ENCODE measurements around the gene SRMS.

SRMS gene

DNA sequence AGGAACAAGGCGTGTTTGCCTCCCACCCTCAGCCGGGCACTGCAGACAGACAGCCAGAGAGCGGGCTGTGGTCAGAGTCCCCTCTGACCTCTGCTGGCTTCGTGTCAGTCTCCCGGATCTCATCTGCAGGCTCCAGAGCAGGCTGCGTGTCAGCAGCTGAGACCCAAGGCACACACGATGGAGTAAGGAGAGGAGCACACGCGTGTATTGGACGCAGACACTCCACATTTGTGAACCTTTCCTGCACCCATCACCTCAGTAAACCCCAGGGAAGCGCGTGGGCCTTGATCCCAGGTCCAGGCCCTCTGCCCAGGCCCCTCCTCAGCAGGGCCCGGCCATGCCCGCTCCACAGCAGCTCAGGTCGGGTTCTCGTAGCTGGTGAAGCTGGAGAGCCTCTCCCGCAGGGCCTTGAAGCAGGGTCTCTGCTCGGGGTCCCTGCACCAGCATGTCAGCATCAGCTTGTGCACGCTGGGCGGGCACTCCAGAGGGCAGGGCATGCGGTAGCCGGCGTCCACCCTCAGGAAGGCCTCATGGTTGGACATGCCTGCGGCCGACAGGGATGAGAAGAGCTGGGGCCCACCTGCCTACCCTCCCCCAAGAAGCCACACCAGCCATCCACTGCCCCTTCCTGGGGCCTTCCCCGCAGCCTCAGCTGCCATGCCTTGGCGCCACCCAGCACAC lies 18.2 kb downstream of the SRMS start:
- peak in 5 of 10 donors; percentile 3 to 82 (median 63) for DNase-seq
- intact Hi-C loops (cut with DNase I), result no loop called here

DNA sequence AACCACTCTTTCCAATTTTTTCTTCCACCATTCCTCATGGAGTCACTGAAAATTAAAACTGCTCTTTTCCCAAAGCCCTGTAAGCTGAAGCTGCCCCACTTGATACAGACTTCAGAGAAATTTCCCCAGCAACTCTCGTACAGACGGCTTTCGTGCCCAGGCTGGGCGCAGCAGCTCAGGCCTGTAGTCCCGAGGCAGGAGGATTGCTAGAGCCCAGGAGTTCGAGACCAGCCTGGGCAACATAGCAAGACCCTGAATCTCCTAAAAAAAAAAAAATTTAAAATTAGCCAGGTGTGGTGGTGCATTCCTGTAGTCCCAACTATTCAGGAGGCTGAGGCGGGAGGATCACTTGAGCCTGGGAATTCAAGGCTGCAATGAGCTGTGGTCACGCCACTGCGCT lies 20.4 kb downstream of the SRMS start:
- intact Hi-C loops (cut with DNase I), result no loop called here

DNA sequence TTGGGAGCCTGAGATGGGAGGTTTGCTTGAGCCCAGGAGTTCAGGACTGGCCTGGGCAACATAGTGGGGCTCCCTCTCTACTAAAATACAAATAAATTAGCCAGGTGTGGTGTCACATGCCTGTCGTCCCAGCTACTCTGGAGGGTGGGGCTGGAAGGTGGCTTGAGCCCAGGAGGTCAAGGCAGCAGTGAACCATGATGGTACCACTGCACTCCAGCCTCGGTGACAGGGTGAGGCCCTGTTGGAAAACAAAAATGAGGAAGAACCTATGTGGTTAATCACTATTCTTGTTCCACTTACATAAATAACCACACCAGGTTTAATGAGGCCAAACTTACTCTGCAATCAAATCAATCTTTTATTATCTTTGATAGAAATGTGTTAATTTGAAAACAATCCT lies 21.6 kb downstream of the SRMS start:
- peak in 2 of 10 donors; percentile 14 to 41 for DNase-seq
- intact Hi-C loops (cut with DNase I), result no loop called here

More for the DNA sequence above, 20.4 kb downstream of the SRMS start:
- peak in 3 of 10 donors; percentile 34 to 46 (median 41) for DNase-seq

DNA sequence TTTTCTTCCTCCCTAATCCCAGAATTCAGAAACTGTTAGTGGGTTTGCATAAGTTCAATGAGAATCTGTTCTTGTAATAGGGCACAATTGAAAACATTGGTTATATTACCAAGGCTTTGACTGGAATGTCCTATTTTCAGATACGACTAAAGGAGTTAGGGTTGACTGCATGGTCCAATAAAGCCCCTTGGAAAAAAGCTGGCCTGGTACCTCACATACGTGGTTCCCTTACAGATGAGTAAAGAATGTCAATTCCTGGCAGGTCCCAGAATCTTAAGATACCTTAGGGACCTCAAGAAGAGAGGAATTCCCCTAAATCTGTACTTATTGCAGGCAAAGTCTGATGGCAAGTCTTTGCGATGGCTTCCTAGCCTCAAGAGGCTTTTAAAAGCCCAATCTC lies 22.4 kb downstream of the SRMS start:
- no peak for DNase-seq
- intact Hi-C loops (cut with DNase I), result no loop called here

DNA sequence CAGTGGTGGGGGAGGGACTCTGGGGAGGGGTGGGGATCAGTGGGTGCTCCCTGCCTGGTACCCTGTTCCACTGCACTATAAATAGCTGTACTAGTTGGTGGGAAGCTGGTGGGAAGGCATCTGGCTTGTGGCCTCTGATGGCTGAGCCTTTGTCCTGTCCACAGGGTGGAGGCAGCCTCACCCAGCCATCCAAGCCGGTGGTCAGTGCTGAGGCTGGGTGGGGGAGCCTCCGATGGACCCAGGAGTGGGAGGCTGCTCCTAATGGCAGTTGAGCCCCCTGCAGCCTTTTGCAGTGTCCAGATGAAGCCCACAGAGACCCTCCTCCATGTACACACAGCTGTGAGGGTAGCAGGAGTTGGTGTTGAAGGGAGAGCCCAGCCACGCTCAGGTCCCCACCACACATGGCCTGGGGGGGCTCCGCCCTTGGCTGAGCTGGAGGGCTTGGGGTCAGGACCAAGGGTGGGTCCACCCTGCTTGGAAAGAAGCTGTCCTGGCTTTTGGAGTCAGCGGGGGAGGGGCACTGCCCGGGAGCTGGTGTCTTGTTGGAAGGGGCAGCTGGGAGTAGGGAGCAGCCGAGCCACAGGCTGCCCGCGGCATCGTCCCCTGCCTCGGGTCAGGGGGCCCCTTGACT lies 24.5 kb downstream of the SRMS start:
- DNase-seq, result peak in 4 of 10 donors; percentile 5 to 74 (median 62)
- intact Hi-C loops (cut with DNase I), result no loop called here

DNA sequence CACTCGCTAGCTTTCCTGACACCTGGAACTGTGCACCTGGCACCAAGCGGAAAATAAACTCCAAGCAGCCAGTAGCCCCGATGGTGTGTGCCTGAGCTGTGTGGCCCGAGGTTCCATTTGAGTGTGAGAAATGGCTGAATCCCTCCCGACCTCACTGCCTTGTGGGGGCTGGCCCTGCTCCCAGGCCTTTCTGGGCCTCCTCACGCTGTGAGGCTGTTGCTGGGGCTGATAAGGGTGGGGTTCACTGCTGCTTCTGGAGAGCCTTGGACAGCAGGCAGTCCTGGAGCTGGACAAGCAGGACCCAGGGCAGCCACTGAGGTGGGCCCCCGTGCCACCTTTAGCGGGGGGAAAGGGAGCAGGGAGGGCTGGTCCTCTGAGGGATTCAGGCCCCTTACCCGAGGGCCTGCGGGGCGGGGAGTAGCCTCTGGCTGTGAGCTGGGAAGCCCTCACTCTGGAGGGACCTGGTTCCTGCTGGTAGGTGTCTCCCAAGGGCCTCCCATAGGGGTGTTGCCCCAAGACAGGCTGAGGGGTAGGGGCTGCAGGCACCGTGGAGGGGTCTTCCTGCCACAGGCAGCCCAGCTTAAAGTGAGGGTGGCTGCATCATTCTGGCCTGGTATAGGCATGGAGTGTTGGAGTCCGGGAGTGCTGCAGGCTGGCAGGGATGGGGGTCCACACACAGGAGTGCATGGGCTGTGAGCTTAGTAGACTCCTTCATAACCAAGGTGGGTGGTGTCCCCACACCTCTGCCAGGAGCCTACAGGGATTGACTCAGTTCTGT lies 25.3 kb downstream of the SRMS start:
- intact Hi-C loops (cut with DNase I), result no loop called here
- peak in 3 of 10 donors; percentile 69 to 77 (median 76) for DNase-seq

DNA sequence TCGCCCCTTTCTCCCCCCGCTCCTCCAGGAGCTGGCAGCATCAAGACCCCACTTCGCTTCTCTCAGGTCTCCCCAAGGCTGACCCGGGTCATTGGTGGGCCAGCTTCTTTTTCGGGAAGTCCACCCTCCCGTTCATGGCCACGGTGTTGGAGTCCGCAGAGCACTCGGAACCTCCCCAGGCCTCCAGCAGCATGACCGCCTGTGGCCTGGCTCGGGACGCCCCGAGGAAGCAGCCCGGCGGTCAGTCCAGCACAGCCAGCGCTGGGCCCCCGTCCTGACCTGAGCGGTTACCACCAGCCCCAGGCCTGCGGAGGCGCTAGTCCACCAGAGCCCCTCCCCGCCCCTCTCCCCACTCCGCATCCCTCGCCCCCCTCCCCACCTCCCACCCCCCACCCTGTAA lies 25.9 kb downstream of the SRMS start:
- intact Hi-C loops (cut with DNase I), result no loop called here
- peak in 3 of 10 donors; percentile 71 to 83 (median 80) for DNase-seq

DNA sequence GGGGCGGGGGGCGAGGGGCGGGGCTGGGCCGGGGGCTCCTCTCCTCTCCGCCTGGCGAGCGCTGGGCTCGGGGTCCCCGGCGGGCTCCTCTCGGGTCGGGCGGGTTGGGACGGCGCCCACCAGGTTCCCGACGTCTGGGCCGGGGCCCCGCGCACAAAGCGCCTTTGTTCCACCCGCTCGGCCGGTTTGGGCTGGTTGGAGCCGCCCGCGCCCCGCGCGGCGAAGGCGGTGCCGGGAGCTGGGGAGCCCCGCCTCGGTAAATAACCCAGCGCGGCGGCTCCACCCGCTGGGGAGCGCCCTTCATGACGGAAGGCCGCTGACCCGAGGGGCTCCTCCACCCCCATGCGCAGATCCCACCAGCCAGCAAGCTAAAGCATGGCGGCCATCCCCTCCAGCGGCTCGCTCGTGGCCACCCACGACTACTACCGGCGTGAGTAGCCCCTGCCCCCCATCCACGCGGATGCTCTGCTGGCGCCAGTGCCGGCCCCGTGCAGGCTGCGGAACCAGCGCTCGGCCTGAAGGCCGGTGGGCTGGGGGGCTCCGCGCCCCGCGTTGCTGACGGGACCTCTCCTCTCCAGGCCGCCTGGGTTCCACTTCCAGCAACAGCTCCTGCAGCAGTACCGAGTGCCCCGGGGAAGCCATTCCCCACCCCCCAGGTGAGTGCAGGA lies 26.5 kb downstream of the SRMS start:
- DNase-seq, result peak in 8 of 10 donors; percentile 65 to 97 (median 78)

DNA sequence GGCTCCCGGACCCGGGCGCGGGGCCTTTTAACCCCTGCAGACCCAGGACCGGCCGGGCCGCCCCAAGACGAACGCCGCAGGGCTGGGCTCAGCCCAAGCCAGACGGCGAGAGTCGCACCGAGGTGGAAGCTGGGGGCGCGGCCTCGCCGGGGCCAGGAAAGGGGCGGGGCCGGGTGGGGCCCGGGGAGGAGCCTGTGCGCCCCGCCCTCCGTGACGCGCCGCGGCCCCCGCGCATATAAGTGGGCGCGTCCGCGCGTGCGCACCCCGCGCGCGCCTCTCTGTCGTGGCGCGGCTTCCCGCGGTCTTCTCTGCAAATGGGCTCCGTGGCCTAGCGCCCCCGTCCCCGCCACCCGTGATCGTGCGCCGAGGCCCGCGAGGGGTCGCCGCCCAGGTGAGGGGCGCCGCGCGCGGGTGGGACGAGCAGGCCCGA lies 27.0 kb downstream of the SRMS start, which contains the start of gene PPDPF:
Gene PPDPF, plus strand, starts transcription at position 262 of the 430 bp plus-strand sequence. CDS start 544 bp downstream, outside the sequence.
- DNase-seq, result peak; percentile 69 to 98 (median 80)
- intact Hi-C loops (cut with DNase I), result loop anchor here (1.0 kb wide), 1 partner anchor 24 kb away; no protein-coding TSS in a partner anchor

More for the DNA sequence above, 26.5 kb downstream of the SRMS start:
- intact Hi-C loops (cut with DNase I), result loop anchor here (1.0 kb wide), 1 partner anchor 25 kb away; no protein-coding TSS in a partner anchor

DNA sequence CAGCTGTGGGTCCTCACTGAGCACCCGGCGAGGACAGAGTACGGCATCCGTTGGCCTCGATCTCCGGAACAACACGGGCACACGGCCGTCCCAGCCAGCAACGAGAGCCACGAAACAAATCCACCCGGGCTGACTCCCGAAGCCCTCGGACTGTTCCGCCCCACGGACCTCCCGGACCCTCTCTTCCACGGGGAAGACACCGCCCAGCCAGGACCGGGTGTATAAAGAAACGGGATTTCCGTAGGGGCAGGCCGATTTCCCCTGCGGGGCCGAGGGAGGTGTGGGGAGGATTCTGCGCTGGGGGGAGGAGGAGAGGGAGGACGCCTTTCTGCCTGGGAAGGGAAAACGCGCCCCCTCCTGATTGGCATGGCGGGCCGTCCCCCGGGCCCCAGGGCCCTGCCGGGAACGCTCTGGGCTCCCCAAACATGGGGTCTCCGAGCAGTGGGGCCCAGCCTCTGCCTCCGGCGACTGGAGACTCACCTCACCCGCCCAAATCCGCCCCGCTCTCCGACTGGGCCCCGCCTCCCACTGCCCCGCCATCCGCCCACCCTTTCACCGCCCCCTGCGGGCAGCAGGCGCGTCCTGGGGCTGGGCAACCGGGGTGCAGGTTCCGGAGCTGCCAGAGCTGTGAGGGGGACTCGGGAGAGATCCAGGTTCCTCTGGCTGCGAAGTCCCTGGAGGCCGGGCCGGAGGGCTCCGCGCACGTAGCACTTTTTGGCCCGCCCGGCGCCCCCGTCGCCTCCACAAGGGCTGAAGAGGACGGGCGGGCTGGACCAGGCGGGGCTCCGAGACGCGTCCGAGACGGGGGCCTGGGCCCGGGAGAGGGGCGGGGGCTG lies 27.7 kb downstream of the SRMS start:
- intact Hi-C loops (cut with DNase I), result loop anchor here (1.0 kb wide), 1 partner anchor 24 kb away; no protein-coding TSS in a partner anchor
- DNase-seq, result peak in 5 of 10 donors; percentile 42 to 91 (median 83)

DNA sequence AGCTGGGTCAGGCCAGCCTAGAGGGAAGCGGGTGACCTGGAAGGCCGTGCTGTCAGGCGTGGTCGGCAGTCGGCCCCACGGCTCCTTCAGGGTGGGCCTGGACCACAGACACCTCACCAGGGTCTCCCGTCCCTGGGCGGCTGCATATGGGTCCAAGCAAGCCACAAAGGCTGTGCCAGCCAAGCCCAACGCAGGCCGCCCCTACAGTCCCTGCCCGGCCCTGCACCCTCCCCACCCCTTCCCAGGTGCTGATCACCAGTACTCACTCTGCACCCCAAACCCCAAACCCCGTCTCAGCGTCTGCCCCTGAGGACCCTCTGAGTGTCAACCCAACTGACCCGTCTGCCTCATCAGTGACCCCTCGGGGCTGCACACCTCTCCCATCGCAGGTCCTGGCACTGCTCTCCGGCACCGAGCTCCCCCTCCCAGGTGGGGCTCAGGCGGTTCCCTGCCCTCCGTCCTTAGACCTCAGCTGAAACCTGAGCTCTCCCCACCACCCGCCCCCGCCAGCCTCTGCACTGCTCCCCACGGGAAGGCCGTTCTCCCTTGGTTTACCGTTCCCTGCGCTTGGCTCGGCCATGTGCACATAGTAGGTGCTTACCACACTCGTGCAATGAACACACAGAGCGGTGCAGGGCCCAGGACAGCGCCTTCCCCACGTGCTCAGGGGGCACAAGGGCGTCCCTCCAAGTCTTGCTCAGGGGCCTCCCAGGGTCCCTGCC lies 28.4 kb downstream of the SRMS start:
- intact Hi-C loops (cut with DNase I), result no loop called here
- peak in 3 of 10 donors; percentile 8 to 79 (median 75) for DNase-seq

DNA sequence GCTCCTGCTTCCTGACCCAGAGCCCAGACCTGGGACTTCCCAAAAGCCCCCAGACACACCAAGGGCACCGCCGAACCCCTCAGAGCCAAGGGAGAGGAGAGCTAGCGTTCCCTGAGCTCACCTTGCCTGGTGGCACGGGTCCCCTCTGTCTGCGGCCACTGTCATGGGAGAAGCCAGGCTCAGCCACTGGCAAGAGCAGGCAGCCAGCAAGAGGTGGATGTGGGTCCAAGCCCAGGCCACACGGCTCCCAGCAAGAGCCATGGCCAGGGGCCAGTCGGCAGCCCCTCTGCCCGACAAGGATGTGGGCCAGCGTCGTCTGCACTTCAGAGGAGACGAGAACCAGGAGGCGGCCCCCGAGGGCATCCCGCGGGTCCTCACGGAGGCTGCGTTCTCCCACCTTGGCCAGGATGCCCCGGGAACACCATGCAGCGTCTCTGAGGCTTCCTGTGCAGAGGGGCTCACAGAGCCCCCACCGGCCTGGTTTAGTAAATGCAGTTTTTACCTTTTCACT lies 29.1 kb downstream of the SRMS start:
- DNase-seq, result peak in 4 of 10 donors; percentile 9 to 84 (median 68)
- intact Hi-C loops (cut with DNase I), result no loop called here

DNA sequence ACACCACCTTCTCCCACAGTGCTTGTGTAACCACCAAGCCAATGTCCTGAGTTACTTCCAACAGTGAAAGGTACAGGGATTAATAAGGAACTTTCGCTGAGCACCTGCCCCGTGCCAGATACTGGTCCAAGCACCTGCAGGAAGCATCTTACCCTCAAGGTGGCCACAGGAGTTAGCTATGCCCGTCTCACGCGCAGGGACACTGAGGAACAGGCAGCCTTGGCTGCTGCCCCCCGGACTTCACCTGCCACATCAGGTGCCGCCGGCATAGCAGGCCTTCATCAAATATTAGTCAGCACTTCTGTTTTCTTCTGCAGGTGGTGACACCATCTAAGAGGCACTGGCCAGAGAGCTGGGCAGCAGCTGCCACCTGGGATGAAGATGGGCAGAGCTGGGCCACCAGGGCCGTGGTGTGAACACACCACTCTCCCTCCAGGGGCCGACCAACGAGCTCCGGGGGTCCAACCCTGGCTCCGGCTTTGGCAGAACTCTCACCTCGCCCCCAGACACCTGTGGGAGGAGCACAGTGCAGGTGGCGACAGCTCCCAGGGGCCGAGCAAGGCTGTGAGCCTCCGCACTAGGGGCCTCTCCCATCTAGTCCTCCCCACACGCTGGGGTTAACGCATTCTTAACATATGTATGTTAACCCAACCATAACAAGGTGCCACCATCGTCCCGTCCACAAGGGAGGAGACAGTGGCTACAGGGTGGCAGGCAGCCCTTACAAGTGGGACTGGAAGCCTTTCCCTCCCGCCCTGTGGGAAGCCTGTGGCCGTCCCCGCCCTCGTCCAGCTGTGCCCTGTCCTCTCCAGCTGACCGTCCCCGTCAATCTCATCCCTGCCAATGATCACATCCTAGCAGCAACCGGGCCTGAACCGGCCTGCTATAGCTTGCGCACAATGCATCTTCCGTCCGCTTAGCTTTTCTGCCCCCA lies 29.9 kb downstream of the SRMS start:
- DNase-seq, result peak in 4 of 10 donors; percentile 4 to 86 (median 68)
- intact Hi-C loops (cut with DNase I), result no loop called here

DNA sequence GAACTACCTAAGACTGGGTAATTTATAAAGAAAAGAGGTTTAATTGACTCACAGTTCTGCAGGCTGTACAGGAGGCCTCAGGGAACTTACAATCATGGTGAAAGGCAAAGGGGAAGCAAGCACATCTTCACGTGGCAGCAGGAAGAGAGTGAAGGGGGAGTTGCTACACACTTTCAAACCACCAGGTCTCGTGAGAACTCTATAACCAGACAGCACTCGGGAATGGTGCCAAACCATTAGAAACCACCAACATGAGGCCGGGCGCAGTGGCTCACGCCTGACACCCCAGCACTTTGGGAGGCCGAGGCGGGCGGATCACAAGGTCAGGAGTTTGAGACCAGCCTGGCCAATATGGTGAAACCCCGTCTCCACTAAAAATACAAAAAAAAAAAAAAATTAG lies 33.0 kb downstream of the SRMS start:
- intact Hi-C loops (cut with DNase I), result loop anchor here (5.0 kb wide), 1 partner anchor 172 kb away; no protein-coding TSS in a partner anchor
- peak in 3 of 10 donors; percentile 26 to 61 (median 44) for DNase-seq

DNA sequence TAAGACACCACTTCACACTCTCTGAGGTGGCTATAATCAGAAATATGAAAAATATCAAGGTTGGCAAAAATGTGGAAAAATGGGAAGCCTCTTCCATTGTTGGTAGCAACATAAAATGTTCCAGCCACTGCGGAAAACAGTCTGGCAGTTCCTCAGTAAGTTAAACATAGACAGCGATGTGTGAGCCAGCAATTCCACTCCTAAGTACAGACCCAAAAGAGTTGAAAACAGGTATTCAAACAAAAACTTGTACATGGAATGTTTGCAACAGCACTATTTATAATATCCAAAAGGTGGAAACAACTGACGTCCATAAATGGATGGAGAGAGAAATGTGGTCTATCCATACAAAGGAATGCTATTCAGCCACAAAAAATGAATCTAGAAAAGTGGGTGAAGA lies 34.3 kb downstream of the SRMS start:
- DNase-seq, result no peak
- intact Hi-C loops (cut with DNase I), result loop anchor here (5.0 kb wide), 1 partner anchor 171 kb away; no protein-coding TSS in a partner anchor

DNA sequence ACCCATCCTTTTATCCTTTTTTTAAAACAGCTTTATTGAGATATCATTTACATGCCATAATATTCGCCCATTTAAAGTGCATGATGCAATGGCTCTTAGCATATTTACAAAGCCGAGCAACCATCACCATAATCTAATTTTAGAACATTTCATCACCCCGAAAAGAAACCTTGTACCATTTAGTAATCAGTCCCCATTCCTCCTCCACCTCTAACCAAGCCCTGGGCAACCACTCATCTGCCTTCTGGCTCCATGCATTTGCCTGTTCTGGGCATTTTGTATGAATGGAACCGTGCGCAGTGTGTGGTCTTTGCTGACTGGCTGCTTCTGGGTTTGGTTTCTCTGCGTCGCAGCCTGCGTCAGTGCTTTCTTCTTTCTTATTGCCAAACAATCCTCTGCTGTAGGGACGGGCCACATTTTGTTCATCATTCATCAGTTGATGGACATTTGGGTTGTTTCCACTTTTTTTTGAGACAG lies 38.4 kb downstream of the SRMS start:
- intact Hi-C loops (cut with DNase I), result no loop called here
- peak in 3 of 10 donors; percentile 37 to 63 (median 56) for DNase-seq
